Measurements from ENCODE around the gene GFOD2. TPM values are rescaled to one million over a fixed set of nuclear protein-coding genes. Genes with fewer than 3 reads are reported as not detected.

Gene GFOD2
- total and polyA plus RNA-seq, 2 of the 13 experiments (the other 11 are each of a cell fraction or from before 2014, with no cell fraction given), result 11.1 to 17.2 TPM

DNA sequence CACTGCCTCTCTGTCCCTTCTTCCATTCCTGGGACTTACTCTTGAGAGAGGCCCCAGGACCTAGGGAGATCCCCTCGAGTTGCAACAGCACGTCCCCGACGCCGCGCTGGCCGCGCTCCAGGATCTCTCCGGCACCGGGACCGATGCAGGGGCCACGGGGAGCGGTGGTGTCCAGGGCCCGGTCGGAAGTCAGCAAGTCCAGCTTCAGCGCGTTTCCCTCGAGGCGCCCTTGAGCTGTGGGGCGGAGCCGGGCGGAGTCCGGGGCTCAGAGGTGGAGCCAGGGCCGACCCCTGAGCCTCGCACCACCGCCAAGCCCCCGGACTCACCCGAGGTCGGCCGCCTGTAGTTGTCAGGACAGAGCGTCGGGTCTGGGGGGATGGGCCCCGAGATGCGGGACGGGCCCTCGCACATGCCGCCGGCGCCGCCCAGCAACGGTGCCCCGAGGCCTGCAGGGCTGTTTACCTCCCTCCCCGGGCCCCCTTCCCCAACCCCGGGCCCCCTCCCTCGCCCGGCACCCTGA is 53.0 kb downstream of the GFOD2 start (continued):
- TF ChIP-seq, protein P1, sequence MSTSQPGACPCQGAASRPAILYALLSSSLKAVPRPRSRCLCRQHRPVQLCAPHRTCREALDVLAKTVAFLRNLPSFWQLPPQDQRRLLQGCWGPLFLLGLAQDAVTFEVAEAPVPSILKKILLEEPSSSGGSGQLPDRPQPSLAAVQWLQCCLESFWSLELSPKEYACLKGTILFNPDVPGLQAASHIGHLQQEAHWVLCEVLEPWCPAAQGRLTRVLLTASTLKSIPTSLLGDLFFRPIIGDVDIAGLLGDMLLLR (CRISPR knock-in tag; IDR thresholded peaks at IDR 0.05), result 0 out of 2 replicates have a peak, but pooled peaks have one; percentile 71
- no peak for TF ChIP-seq ZNF839 (CRISPR knock-in tag; IDR thresholded peaks at IDR 0.05; ENCODE audit: borderline replicate concordance)
- TF ChIP-seq HOXA3 (CRISPR knock-in tag; IDR thresholded peaks at IDR 0.05), result no peak; the same call in none of the 2 replicates
- no peak; the same call in 1 of the 2 replicates for TF ChIP-seq FLYWCH1 (CRISPR knock-in tag; IDR thresholded peaks at IDR 0.05)
- no peak for TF ChIP-seq MAZ (IDR thresholded peaks at IDR 0.05; ENCODE audit: borderline replicate concordance, low read depth, low read length)
- peak; percentile 3; the same call in 1 of the 2 replicates for TF ChIP-seq MAZ (CRISPR knock-in tag; IDR thresholded peaks at IDR 0.05; ENCODE audit: low read depth)
- TF ChIP-seq, protein P2, sequence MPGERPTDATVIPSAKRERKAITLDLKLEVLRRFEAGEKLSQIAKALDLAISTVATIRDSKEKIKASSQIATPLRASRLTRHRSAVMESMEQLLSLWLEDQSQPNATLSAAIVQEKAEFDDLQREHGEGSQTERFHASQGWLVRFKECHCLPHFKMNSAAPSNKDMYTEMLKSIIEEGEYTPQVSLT (CRISPR knock-in tag; IDR thresholded peaks at IDR 0.05; ENCODE audit: borderline replicate concordance, low read depth), result no peak
- no peak for TF ChIP-seq ZSCAN29 (CRISPR knock-in tag; conservative IDR thresholded peaks at IDR 0.05)
- no peak for TF ChIP-seq ZNF747 (CRISPR knock-in tag; IDR thresholded peaks at IDR 0.05; ENCODE audit: borderline replicate concordance)
- no peak for TF ChIP-seq ZNF207 (IDR thresholded peaks at IDR 0.05; ENCODE audit: borderline replicate concordance)
- TF ChIP-seq KMT2B (CRISPR knock-in tag; IDR thresholded peaks at IDR 0.05), result no peak
- no peak; the same call in 1 of the 2 replicates for TF ChIP-seq YEATS4 (CRISPR knock-in tag; IDR thresholded peaks at IDR 0.05; ENCODE audit: borderline replicate concordance)
- TF ChIP-seq, protein P3, sequence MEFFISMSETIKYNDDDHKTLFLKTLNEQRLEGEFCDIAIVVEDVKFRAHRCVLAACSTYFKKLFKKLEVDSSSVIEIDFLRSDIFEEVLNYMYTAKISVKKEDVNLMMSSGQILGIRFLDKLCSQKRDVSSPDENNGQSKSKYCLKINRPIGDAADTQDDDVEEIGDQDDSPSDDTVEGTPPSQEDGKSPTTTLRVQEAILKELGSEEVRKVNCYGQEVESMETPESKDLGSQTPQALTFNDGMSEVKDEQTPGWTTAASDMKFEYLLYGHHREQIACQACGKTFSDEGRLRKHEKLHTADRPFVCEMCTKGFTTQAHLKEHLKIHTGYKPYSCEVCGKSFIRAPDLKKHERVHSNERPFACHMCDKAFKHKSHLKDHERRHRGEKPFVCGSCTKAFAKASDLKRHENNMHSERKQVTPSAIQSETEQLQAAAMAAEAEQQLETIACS (CRISPR knock-in tag; IDR thresholded peaks at IDR 0.05), result no peak
- TF ChIP-seq, protein P4, sequence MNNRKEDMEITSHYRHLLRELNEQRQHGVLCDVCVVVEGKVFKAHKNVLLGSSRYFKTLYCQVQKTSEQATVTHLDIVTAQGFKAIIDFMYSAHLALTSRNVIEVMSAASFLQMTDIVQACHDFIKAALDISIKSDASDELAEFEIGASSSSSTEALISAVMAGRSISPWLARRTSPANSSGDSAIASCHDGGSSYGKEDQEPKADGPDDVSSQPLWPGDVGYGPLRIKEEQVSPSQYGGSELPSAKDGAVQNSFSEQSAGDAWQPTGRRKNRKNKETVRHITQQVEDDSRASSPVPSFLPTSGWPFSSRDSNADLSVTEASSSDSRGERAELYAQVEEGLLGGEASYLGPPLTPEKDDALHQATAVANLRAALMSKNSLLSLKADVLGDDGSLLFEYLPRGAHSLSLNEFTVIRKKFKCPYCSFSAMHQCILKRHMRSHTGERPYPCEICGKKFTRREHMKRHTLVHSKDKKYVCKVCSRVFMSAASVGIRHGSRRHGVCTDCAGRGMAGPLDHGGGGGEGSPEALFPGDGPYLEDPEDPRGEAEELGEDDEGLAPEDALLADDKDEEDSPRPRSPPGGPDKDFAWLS (CRISPR knock-in tag; IDR thresholded peaks at IDR 0.05; ENCODE audit: borderline replicate concordance), result no peak
- TF ChIP-seq POGZ (CRISPR knock-in tag; IDR thresholded peaks at IDR 0.05), result peak; percentile 22; the same call in 1 of the 2 replicates
- TF ChIP-seq, protein P5, sequence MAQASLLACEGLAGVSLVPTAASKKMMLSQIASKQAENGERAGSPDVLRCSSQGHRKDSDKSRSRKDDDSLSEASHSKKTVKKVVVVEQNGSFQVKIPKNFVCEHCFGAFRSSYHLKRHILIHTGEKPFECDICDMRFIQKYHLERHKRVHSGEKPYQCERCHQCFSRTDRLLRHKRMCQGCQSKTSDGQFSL (CRISPR knock-in tag; IDR thresholded peaks at IDR 0.05), result no peak; the same call in 1 of the 2 replicates
- TF ChIP-seq, protein P6, sequence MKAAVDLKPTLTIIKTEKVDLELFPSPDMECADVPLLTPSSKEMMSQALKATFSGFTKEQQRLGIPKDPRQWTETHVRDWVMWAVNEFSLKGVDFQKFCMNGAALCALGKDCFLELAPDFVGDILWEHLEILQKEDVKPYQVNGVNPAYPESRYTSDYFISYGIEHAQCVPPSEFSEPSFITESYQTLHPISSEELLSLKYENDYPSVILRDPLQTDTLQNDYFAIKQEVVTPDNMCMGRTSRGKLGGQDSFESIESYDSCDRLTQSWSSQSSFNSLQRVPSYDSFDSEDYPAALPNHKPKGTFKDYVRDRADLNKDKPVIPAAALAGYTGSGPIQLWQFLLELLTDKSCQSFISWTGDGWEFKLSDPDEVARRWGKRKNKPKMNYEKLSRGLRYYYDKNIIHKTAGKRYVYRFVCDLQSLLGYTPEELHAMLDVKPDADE (CRISPR knock-in tag; IDR thresholded peaks at IDR 0.05), result no peak
- TF ChIP-seq NFE2L1 (CRISPR knock-in tag; IDR thresholded peaks at IDR 0.05; ENCODE audit: borderline replicate concordance), result no peak
- TF ChIP-seq ZNF367 (CRISPR knock-in tag; IDR thresholded peaks at IDR 0.05; ENCODE audit: borderline replicate concordance), result no peak
- TF ChIP-seq CHCHD3 (CRISPR knock-in tag; IDR thresholded peaks at IDR 0.05), result no peak
- TF ChIP-seq HNRNPUL1 (IDR thresholded peaks at IDR 0.05; ENCODE audit: low read depth, low read length), result no peak
